Lower leg skin (tissue), 3 donors: Measurements from ENCODE around the gene USF1.

Experiments used
- CTCF ChIP-seq, 3 donors: fragments of 450-650 bp; IDR thresholded peaks; one replicate each; pipeline ENCODE4 v1.5.1; 2016; ENCODE audit warnings: antibody characterized with exemption in 3 of 3, mild to moderate bottlenecking in 3 of 3, moderate library complexity in 2 of 3
- POLR2A ChIP-seq, 2 donors: fragments of 450-650 bp; IDR thresholded peaks; one replicate each; pipeline ENCODE4 v1.6.1; 2016 to 2017; ENCODE audit warnings: antibody characterized with exemption in 2 of 2, mild to moderate bottlenecking in 1 of 2, moderate library complexity in 1 of 2

- TF ChIP-seq CTCF (IDR thresholded peaks at IDR 0.05) (no peak), POLR2A (IDR thresholded peaks at IDR 0.05) (no peak)
Measured at GRCh38 chr1:161013488-161014230, 32.1 kb downstream of the USF1 start.
